ENCODE measurements around the gene RAPSN.

Gene RAPSN

DNA sequence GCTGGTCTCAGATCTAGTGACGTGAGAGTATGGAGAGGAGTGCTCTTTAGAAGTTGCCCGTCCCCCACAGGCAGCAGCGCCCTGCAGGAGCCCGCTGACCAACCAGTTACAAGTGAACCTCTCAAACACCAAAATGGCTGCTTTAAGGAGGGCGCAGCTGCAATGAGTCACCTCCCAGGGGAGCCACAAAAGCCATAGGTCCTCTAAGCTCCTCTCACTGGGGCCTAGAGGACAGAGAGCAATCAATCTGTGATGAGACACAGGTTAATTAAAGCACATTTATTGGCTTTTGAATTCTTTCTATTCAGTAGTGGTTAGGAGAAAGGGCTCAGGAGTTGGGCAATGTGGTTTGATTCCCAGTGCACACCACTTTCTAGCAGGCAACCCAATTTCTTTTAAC is 15.5 kb upstream of the RAPSN start:
- DNase-seq: no peak

DNA sequence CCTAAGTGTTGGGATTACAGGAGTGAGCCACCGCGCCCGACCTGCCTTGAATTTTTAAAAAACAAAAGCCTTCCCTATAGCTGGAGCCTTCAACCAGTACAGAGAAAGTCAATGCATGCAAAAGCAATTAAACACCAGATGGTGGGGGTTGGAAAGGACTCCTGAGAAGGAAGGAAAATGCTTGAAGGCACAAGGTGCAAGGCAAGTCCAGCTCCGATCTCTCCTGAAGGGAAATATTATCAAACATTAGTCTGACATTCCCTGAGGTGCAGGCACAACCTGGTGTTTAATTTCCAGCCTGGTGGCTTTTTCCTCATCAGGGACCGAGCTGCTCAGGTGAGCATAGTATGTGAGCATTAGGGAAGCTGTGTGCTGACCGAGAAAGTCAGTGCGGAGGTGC is 12.9 kb upstream of the RAPSN start:
- DNase-seq: no peak

DNA sequence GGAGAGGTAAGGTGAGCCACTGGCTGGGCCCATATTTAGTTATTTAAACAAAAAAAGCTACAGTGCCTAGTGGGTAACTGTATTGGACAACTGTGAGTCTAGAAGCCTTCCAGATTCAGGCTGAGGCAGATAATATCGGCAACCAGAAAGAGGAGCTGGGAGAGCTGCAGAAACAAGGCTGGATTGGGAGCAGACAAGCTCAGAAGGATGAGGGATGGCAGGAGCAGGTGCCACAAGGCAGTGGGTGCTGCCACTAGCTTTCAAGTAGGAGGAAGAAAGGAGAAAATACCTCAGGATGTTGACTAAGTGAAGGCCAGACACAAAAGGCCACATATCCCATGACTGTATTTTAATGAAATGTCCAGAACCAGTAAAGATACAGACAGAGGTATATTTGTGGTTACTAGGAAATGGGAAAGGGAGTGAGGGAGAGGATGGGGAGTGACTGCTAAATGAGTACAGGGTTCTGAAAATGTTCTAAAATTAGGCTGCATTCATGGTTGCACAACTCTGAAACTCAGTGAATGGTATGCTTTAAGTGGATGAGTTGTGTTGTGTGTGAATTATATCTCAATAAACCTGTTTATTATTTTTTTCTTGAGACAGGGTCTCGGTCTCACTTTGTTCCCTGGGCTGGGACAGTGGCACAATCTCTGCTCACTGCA is 11.8 kb upstream of the RAPSN start:
- DNase-seq: no peak

DNA sequence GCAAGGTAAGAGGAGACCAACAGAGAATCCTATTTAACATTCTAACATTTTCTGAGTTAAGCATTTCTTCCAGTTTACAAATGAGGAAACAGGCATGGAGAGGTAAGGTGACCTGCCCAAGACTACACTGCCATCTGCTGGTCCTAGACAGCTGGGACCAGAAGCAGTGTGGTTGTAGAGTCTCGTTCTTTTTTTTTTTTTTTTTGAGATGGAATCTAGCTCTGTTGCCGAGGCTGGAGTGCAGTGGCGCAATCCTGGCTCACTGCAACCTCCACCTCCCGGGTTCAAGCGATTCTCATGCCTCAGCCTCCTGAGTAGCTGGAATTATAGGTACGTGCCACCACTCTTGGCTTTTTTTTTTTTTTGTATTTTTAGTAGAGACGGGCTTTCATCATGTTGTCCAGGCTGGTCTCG is 5.3 kb upstream of the RAPSN start:
- peak; percentile 53 to 61 for DNase-seq

DNA sequence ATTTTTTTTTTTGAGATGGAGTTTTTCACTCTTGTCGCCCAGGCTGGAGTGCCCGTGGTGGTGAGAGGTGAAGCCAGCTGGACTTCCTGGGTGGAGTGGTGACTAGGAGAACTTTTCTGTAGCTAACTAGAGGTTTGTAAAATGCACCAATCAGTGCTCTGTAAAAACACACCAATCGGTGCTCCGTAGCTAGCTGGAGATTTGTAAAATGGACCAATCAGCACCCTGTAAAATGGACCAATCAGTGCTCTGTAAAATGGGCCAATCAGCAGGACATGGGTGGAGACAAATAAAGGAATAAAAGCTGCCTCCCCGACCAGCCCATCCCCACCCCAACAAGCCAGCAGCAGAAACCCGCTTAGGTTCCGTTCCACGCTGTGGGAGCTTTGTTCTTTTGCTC is 4.4 kb upstream of the RAPSN start:
- no peak for DNase-seq

DNA sequence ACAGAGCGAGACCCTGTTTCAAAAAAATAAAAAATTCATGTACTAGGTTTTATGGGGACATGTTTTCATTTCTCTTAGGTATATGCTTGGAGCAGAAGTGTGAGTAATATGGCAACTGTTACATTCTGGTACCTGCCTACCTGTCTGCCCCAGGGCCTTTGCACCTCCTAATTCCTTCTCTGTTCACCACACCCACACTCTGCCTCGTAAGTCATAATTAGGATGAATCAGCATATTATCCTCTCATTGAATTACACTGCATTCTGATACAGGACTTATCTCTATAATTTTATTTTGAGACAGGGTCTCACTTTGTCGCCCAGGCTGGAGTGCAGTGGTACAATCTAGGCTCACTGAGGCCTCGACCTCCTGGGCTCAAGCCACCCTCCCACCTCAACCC is 3.1 kb upstream of the RAPSN start:
- DNase-seq: no peak

DNA sequence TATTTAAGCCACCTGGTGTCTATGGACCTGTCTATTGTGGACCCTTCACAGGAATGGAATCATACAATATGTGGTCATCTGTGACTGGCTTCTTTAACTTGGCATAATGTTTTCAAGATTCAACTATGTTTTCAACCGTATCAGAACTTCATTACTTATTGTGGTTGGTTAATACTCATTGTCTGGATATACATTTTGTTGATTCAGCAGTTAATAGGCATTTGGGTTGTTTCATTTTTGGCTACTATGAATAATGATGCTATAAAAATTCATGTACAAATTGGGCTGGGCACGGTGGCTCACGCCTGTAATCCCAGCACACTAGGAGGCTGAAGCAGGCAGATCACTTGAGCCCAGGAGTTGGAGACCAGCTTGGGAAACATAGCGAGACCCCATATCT is 2.5 kb upstream of the RAPSN start:
- no peak for DNase-seq

DNA sequence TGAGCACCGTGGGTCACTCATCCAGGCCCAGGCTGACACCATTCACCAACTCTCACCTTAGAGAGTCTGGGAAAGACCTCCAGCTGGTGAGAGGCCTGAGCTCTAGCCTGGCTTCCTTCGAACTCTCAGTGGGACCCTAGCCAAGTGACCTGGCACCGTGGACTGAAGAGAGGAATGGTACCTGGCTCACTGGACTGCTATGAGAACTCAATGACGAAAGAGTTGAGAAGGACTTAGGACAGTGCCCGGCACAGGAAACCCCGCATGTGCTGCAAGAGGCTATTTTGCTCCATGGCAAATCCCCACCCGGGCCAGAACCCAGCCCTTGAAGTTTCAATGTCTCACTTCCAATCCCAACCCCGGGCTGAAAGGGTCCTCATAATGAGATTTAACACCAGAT is 605 bp upstream of the RAPSN start:
- DNase-seq: no peak

DNA sequence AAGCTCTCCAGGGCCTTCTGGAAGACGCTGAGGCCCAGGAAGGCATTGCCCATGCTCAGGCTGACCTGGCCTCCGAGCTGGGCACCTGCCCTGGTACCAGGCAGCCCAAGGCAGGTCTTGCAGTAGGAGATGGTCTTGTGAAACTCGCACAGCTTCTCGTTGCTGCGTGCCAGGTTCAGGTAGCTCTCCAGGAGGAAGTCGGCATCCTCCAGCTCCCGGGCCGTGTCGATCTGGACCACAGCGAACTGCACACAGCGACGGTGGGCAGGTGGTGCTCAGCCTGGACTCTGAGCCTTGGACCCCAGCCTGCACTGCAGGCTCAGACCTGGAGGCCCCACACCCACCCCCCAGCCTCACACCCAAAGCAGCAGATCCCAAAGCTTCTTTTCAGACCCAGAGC is 1.0 kb downstream of the RAPSN start:
- DNase-seq: no peak

DNA sequence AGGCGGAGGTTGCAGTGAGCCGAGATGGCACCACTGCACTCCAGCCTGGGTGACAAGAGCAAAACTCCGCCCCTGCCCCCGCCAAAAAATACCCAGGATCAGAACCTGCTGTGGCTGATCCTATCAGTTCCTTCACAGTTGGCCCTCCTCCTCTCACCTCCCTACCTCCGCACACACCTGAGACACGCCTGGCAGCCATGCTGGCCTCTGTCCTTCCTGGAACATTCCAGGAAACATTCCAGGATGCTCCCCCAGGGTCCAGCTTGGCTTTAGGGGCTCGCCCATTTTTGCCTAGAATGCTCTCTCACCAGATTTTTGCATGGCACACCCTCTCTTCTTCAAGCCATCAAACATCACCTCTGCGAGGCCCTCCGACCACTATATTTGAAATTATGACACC is 2.1 kb downstream of the RAPSN start:
- DNase-seq: no peak

DNA sequence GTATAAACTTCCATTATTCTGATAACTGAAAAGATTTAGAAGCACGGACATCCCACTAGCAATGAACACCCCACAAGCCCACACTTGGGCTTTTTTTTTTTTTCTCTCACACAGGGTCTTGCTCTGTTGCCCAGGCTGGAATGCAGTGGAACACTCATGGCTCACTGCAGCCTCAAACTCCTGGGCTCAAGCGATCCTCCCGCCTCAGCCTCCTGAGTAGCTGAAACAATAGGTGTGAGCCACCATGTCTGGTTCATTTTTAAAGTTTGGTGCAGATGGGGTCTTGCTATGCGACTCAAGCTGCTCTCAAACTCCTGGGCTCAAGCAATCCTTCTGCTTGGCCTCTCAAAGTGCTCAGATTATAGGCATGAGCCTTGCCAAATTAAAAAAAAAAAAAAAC is 3.1 kb downstream of the RAPSN start:
- no peak for DNase-seq

DNA sequence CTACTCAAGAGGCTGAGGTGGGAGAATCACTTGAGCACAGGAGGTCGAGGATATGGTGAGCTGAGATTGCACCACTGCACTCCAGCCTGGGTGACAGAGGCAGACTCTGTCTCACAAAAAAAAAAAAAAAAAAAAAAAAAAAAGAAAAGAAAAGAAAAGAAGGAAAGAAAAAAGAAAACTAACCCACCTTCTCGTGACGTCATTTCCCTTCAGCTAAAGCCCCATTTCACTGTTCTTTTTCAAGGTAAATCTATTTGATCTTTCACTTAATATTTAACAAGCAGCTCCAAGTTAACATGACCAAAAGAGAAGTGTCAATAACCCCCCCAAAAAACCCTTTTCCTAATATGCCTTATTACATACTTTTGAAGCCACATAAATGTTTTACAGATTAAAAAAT is 5.1 kb downstream of the RAPSN start:
- no peak for DNase-seq

DNA sequence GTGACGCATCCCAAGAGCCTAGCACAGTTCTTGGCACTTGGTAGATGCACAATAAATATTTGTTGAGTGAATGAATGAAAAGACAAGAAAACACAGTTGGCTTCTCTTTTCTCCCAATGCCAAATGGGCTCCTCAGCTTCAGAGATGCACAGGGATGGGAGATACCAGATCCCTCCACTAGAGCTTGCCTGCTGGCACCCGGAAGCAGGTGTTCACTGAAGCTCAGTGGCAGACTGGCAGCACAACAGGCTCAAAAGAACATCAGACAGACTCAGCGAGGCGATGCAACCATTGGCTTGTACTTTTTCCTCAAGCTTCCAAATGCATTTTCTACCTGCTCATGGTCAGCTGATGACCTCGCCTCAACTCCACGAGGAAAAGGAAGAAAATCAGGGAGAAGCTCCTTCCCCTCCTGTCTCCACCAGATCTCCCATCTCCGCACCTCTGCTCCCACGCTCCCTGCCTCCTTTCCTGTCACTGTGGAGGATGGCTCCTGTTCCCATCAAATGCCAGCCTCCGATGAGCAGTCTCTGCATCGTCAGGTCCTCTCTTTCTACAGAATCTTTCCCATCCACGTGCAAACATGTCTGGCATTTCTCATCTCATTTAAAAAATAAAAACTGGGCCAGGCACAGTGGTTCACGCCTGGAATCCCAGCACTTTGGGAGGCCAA is 5.8 kb downstream of the RAPSN start:
- DNase-seq: no peak

DNA sequence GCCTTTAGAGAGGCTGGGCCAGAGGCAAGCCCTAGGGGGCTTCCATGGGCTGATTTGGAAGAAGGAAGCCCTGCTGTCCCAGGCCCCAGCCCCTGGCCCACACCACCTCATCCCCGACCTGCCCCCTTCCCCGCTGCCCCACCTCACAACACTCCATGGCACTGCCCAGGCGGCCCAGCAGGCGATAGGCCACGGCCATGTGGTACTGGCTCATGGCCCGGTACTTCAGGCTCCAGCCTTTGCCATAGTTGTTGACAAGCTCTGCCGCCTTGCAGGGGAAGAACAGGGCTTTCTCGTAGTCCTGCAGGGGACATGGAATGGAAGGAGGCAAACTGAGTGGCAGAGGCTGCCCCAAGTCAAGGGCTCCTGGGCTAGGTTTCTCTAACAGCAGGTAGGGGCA is 6.4 kb downstream of the RAPSN start:
- no peak for DNase-seq

DNA sequence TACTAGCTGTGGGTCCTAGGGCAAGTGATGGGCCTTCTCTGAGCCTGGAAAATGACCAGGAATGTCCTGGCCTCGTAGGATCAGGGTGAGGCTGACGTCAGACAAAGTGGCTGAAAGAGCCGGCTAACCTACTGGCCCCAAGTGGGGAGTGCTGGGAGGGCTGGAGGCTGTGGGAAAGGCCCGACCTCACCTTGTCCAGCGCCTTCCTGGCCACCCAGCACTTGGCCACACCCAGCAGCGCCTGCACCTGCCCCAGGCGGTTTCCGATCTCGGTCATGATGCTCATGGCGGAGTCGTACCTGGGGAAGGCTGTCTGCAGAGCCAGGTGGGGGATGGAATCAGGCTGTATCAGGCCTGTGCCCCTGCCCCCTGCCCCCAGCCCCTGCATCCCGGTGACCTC is 7.5 kb downstream of the RAPSN start:
- no peak for DNase-seq

DNA sequence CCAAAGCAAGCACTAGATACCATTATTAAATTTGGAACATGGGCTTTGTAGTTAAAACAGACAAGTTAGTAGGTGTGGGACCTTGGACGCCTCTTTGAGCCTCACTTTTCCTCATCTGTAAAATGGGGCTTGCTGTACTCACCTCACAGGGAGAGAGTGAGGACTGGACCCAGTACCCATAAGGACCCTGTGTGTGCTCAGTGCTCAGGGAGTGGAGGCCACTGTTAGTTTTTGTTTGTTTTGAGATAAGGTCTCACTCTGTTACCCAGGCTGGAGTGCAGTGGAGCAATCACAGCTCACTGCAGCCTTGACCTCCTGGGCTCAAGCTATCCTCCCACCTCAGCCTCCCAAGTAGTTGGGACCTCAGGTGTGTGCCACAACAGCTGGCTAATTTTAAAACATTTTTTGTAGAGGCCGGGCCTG is 8.9 kb downstream of the RAPSN start:
- no peak for DNase-seq

DNA sequence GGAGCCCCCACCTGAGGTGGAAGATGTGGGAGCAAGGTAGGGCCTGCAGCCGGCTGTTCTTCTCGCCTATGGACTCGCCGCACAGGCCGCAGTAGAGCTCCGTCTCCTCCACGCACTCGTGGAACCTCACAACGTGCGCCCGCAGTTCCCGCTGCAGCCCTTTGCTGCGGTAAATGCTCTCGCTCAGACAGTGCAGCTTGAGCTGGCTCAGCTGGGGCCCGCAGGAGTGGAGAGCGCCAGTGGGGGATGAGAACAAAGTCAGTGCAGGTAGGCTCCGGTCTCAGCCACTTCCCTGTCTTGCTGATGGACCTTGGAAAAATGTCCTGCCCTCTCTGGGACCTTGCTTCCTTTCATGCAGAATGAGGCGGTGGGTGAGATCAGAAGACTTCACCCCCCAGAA is 10.2 kb downstream of the RAPSN start:
- no peak for DNase-seq

DNA sequence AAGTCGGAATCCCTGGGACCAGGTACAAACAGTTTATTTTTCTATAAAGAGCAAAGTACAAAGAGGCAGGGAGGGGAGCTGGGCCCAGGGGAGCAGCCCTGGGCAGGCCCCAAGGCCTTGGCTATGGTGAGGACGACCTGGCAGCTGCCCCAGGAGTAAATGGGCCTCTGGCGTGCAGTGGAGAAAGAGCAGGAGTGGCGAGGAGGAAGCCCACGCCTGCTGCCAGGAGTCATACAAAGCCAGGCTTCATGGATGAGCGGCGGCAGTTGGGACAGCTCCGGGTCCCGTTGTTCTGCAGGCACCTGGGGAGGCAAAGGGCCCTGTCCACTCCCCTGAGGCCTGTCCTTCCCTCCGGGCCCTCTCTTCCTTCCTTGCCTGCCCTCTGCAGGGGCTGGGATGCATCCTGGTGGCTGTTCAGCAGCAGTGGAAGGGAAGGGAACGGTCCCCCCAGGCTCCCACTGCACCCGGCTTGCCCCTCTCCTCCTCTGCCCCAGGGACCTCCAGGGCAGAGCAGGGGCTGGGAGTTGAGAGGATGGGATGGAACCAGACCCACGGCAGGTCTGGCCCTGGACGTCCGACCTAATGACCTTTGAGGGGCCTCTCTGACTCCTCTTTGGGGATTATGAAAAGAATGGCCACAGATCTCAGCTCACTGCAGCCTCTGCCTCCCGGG is 11.1 kb downstream of the RAPSN start:
- no peak for DNase-seq

DNA sequence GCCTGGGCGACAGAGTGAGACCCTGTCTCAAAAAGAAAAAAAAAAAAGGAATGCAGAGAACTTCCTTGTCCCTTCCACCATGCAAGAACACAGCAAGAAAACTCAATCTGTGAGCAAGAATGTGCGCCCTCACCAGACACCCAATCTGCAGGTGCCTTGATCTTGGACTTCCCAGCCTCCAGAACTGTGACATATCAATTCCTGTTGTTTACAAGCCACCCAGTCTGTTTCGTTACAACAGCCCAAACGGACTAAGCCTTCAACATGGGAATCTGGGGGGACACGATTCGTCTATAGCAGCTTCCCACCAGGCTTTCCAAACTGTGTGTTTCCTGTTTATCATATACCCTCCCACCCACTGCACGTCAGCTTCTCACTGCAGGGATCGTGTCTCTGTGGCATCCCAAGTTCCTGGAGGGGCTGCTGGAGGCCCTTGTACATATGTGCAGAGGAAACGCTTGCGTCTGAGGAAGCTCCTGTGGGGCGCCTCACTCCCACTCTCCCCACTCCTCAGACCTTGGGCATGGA is 11.7 kb downstream of the RAPSN start:
- DNase-seq: no peak

DNA sequence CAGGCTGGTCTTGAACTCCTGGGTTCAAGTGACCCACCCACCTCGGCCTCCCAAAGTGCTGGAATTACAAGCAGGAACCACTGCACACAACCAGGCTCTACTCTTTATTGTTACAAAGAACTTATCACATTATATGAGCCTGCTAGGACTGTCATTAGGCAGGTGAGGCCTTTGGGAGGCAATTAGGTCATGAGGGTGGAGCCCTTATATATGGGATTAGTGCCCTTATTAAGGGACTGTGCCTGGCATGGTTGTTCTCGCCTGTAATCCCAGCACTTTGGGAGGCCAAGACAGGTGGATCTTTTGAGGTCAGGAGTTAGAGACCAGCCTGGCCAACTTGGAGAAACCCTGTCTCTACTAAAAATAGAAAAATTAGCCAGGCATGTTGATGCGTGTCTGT is 12.2 kb downstream of the RAPSN start:
- DNase-seq: no peak

DNA sequence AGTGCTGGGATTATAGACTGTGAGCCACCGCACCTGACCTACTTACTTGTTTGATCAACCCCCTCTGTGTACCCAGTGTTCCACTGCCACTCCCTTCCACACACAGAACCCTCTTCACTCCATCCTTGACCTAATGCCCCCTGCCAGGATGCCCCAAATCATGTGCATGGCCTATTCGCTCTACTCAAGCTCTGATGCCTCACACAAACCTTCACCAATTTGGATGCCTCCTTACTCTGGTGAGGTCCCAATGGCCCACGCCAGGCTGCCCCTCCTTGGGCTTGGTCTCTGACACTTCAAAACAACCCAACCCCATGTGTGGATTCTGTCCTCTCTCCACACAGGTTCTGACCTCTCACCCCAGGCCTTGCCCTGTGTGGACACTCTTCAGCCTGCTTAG is 13.2 kb downstream of the RAPSN start:
- no peak for DNase-seq

DNA sequence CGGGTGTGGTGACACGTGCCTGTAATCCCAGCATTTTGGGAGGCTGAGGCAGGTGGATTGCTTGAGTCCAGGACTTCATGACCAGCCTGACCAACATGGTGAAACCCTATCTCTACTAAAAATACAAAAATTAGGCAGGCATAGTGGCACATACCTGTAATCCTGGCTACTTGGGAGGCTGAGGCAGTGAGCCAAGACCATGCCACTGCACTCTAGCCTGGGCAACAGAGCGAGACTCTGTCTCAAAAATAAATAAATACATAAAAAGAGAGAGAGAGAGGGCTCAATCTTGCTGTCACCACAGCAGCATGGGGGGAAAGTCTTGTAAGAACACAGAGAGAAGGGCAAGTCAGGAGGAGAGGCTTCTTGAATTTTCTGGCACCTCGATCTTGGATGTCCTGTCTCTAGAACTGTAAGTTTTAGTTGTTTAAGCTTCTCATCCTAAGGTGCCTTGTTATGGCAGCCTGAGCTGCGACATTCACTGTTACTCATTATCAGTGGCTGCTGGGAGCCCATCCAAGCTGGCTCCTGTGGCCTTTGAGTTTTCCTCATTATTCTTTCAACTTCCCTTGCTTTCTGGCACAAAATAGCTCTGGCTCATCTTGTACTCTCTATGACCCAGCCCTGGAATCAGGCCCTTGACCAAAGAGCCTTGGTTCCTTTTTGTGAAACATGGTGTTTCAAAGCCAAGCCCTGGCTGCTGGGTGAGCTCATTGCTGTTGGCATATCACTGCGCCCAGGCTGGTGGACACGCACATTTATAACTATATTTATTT is 14.7 kb downstream of the RAPSN start:
- no peak for DNase-seq

DNA sequence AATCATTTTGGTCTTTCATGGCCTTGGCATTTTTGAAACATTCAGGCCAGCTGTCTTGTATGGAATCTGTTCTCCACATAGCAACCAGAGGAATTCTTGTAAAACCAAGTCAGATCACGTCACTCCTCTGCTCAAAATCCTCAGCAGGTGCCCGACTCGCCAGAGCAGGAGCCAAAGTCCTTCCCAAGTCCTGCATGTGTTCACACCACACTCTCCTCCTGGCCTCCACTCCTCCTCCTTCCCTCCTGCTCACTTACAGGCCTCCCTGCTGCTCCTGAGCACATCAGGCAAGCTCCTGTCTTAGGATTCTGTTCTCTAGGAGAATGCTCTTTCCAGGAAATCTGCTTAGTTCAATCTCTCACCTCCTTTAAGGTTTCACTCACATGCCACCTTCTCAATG is 15.8 kb downstream of the RAPSN start:
- no peak for DNase-seq

All from activated CD4-positive, alpha-beta T cell treated with anti-CD3 and anti-CD28 coated beads, Interleukin-2, amount 50 U/mL, for 4 hours (primary cell).